Fibroblast of lung (primary cell): ENCODE measurements around the gene DBNDD1.

Experiments
- EZH2 ChIP-seq: IDR thresholded peaks from 2 replicates; pipeline ENCODE4 v1.5.1; 2012; ENCODE audit warnings: low read length, control low read depth, mild to moderate bottlenecking; ENCODE audit errors: missing control alignments
- TF ChIP-seq, protein P1 (sequence below), 2 donors: IDR thresholded peaks in 1 of 2; conservative IDR thresholded peaks in 1 of 2; 1 replicate in 1 of 2; 2 replicates in 1 of 2; pipeline ENCODE4 v1.5.1; 2011 to 2012; ENCODE audit warnings: low read length in 2 of 2, control low read depth in 1 of 2, inconsistent platforms in 1 of 2, low read depth in 1 of 2, mild to moderate bottlenecking in 1 of 2

DNA sequence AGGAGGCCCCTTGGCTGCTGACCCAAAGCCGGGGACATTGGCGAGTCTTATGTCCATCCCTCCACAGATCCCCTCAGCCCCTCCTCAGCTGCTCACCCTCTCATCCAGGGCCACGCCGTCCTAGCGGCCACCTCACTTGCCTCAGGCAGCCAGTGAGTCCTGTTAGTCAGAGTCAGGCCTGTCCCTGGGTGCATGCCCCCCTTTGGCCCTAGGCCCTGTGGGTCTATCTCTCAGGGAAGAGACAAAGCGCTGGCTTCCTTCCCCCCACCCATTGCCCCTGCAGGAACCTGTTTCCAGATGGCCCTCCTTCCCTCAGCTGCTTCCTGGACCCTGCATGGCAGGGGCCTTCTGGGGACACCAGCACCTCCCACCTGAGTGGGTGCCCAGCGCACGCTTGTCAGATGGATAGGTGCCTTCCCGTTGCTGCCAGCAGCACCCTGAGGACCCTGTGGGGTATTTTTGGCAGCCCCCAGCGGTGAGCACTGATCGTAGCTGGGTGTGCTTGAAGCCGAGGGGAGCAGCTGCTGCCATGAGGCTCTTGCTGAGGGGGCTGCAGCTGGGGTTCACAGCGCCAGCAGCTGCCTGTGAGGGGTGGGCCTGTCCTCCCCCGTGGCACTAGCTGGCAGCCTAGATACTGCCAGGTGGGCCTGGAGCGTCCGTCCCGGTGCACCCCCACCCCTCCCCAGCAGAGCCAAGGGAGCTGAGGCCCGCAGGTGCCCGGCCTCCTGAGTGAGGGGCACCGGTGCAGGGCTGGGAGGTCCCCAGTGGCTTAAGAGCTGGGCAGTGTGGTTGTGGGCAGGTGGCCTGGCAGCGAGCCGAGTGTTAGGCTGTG, 8.4 kb downstream of the DBNDD1 start:
- TF ChIP-seq, protein P1, sequence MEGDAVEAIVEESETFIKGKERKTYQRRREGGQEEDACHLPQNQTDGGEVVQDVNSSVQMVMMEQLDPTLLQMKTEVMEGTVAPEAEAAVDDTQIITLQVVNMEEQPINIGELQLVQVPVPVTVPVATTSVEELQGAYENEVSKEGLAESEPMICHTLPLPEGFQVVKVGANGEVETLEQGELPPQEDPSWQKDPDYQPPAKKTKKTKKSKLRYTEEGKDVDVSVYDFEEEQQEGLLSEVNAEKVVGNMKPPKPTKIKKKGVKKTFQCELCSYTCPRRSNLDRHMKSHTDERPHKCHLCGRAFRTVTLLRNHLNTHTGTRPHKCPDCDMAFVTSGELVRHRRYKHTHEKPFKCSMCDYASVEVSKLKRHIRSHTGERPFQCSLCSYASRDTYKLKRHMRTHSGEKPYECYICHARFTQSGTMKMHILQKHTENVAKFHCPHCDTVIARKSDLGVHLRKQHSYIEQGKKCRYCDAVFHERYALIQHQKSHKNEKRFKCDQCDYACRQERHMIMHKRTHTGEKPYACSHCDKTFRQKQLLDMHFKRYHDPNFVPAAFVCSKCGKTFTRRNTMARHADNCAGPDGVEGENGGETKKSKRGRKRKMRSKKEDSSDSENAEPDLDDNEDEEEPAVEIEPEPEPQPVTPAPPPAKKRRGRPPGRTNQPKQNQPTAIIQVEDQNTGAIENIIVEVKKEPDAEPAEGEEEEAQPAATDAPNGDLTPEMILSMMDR (conservative IDR thresholded peaks at IDR 0.05 in 1 of 2, IDR thresholded peaks at IDR 0.05 in 1 of 2; ENCODE audit: low read depth in 1 of 2, low read length in 2 of 2) = no peak
- no peak for TF ChIP-seq EZH2
